Measurements from ENCODE around the gene PCBP3. TPM values are rescaled to one million over a fixed set of nuclear protein-coding genes. Genes with fewer than 3 reads are reported as not detected.
A peak's percentile ranks its signal among the peaks of the same experiment; 100 is the strongest.
"Not testable (repeated sequence)": the region's sequence is repeated elsewhere in the genome, so short reads cannot be mapped to it uniquely, and the experiment has no call there.

Gene PCBP3
- total and polyA plus RNA-seq, 2 donors from 2014 or later: 2.3 to 5.4 TPM

DNA sequence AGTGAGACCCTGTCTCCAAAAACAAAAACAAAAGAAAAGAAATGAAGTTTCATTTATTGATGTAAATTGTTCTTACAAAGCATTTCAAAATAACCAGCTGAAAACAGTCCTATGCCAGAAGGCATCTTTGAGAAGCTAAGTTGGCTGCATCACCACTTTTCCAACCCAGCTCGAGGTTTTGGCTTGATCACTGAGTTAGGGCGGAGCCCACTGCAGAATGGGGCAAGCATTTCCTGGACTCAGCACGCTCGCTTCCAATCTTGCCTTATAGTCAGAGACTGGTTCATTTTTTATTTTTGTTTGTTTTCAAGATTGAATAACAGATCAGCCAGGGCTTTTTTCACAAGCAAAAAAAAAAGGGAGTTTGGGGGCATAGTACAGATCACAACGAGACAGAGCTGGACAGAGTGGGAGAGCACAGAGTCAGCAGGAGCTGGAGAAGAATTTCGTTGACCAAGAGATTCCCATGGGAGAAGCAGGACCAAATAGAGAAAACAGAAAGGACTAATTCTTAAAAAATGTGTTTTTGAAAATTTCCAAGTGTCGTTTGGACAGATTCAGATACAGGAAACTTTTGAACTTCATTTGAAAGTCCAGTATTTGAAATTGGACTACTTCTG, 314.6 kb downstream of the PCBP3 start:
- H3K4me3 ChIP-seq (ENCODE audit: low read length in 3 of 3): no peak overlapping the region
- no peaks in the 10 kb centered on the region for H3K36me3 ChIP-seq (ENCODE audit: control insufficient read depth in 2 of 3, insufficient read depth in 3 of 3, low read length in 3 of 3)
- intact Hi-C loops (cut with DNase I): no loop called here
- FAIRE-seq (no peak), DNase-seq (peak in 1 of 5 donors; percentile 70)
- no peaks in the 10 kb centered on the region for H3K27me3 ChIP-seq (ENCODE audit: control insufficient read depth, insufficient read depth, low read length)
- peaks cover 0 to 5% (median 0%) of the 10 kb centered on the region in 3 donors for H3K4me1 ChIP-seq (ENCODE audit: control insufficient read depth in 2 of 3, insufficient read depth in 2 of 3, low read depth in 1 of 3, low read length in 3 of 3)
- TF ChIP-seq, protein P1, sequence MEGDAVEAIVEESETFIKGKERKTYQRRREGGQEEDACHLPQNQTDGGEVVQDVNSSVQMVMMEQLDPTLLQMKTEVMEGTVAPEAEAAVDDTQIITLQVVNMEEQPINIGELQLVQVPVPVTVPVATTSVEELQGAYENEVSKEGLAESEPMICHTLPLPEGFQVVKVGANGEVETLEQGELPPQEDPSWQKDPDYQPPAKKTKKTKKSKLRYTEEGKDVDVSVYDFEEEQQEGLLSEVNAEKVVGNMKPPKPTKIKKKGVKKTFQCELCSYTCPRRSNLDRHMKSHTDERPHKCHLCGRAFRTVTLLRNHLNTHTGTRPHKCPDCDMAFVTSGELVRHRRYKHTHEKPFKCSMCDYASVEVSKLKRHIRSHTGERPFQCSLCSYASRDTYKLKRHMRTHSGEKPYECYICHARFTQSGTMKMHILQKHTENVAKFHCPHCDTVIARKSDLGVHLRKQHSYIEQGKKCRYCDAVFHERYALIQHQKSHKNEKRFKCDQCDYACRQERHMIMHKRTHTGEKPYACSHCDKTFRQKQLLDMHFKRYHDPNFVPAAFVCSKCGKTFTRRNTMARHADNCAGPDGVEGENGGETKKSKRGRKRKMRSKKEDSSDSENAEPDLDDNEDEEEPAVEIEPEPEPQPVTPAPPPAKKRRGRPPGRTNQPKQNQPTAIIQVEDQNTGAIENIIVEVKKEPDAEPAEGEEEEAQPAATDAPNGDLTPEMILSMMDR (IDR thresholded peaks at IDR 0.05; ENCODE audit: borderline replicate concordance, extremely low read depth, insufficient read depth): no peak
- H3K27ac ChIP-seq (ENCODE audit: low read depth in 2 of 2, low read length in 2 of 2): no peak overlapping the region
- H3K9ac ChIP-seq (ENCODE audit: low read length in 3 of 3): no peak overlapping the region
- H3K9me3 ChIP-seq (ENCODE audit: control insufficient read depth in 2 of 3, insufficient read depth in 1 of 3, low read length in 3 of 3): no peaks in the 10 kb centered on the region

DNA sequence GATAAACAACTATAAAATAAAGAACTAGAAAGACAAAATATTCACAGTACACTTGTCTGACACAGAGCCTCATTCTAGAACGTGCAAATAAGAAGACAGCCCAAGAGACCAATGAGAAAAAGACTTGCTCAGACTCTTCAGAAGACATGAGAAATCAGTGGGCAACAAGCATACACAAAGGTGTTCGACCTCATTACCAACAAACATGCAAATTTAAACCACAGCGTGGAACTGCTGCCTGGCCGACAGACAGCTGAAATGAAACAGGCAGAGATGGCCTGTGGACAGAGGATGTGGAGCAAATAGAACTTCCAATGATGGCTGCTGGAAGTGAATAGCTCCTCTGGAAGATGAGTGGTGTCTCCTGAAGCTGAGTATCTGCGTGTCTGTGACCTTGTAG, 315.7 kb downstream of the PCBP3 start:
- intact Hi-C loops (cut with DNase I): no loop called here
- Histone ChIP-seq H3K36me3 (ENCODE audit: control insufficient read depth in 2 of 3, insufficient read depth in 3 of 3, low read length in 3 of 3) (no peaks in the 10 kb centered on the region), H3K4me3 (ENCODE audit: low read length in 3 of 3) (no peak overlapping the region), H3K9ac (ENCODE audit: low read length in 3 of 3) (no peak overlapping the region), H3K27ac (ENCODE audit: low read depth in 2 of 2, low read length in 2 of 2) (no peak overlapping the region), H3K4me1 (ENCODE audit: control insufficient read depth in 2 of 3, insufficient read depth in 2 of 3, low read depth in 1 of 3, low read length in 3 of 3) (peaks cover 0 to 3% (median 0%) of the 10 kb centered on the region in 3 donors), H3K27me3 (ENCODE audit: control insufficient read depth, insufficient read depth, low read length) (no peaks in the 10 kb centered on the region), H3K9me3 (ENCODE audit: control insufficient read depth in 2 of 3, insufficient read depth in 1 of 3, low read length in 3 of 3) (no peaks in the 10 kb centered on the region)
- TF ChIP-seq, protein P1 (IDR thresholded peaks at IDR 0.05; ENCODE audit: borderline replicate concordance, extremely low read depth, insufficient read depth): no peak
- no peak for FAIRE-seq
- no peak for DNase-seq

DNA sequence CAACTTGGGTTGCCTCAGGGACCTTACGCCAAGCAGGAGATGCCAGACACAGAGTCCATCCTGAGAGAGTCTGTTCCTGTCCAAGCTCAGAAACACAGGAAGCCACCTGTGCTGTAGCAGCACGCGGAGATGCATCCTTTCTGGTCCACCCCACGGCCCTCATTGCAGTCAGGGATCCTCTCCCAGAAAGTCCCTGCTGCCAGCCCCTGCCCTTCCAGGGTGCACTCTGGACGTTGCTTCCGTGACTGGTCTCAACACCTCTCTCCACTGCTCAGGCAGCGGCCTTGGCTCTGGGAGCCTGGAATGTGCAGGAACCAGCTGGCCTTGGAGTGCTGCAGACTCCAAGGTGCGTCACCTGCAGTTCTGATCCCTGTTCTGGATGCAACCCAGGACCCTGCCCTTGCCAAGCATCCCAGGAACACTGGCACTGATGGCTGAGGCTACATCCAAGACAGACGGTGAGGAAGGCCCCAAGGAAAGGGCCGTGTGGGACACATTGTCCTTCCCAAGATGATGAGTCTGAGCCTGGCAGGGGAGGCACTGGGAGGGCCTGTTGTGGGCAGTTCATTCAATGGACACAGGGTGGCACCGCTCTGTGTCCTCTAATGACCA, 316.4 kb downstream of the PCBP3 start:
- Histone ChIP-seq H3K36me3 (ENCODE audit: control insufficient read depth in 2 of 3, insufficient read depth in 3 of 3, low read length in 3 of 3) (no peaks in the 10 kb centered on the region), H3K27me3 (ENCODE audit: control insufficient read depth, insufficient read depth, low read length) (no peaks in the 10 kb centered on the region), H3K9me3 (ENCODE audit: control insufficient read depth in 2 of 3, insufficient read depth in 1 of 3, low read length in 3 of 3) (no peaks in the 10 kb centered on the region), H3K4me1 (ENCODE audit: control insufficient read depth in 2 of 3, insufficient read depth in 2 of 3, low read depth in 1 of 3, low read length in 3 of 3) (peaks cover 0 to 3% (median 0%) of the 10 kb centered on the region in 3 donors), H3K4me3 (ENCODE audit: low read length in 3 of 3) (no peak overlapping the region), H3K27ac (ENCODE audit: low read depth in 2 of 2, low read length in 2 of 2) (no peak overlapping the region), H3K9ac (ENCODE audit: low read length in 3 of 3) (no peak overlapping the region)
- FAIRE-seq (no peak), DNase-seq (no peak)
- intact Hi-C loops (cut with DNase I): no loop called here
- TF ChIP-seq, protein P1 (IDR thresholded peaks at IDR 0.05; ENCODE audit: borderline replicate concordance, extremely low read depth, insufficient read depth): no peak

DNA sequence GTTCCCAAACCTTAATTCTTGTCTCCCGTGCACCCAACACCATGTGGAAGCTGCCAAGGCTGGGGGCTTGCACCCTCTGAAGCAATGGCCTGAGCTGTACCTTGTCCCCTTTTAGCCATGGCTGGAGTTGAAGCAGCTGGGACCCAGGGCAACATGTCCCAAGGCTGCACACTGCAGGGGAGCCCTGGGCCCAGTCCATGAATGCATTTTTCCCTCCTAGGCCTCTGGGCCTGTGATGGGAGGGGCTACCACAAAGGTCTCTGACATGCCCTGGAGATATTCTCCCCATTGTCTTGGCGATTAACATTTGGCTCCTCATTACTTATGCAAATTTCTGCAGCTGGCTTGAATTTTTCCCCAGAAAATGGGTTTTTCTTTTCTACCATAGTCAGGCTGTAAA, 317.9 kb downstream of the PCBP3 start:
- H3K4me1 ChIP-seq (ENCODE audit: control insufficient read depth in 2 of 3, insufficient read depth in 2 of 3, low read depth in 1 of 3, low read length in 3 of 3); H3K27me3 ChIP-seq (ENCODE audit: control insufficient read depth, insufficient read depth, low read length); H3K9me3 ChIP-seq (ENCODE audit: control insufficient read depth in 2 of 3, insufficient read depth in 1 of 3, low read length in 3 of 3); H3K36me3 ChIP-seq (ENCODE audit: control insufficient read depth in 2 of 3, insufficient read depth in 3 of 3, low read length in 3 of 3); DNase-seq; H3K27ac ChIP-seq (ENCODE audit: low read depth in 2 of 2, low read length in 2 of 2); intact Hi-C loops (cut with DNase I); FAIRE-seq; H3K9ac ChIP-seq (ENCODE audit: low read length in 3 of 3); H3K4me3 ChIP-seq (ENCODE audit: low read length in 3 of 3): not testable (repeated sequence)

Measured in kidney (tissue), 14 donors.